MCF 10A (cell line): ENCODE measurements around the gene IPO9. TPM values are rescaled to one million over a fixed set of nuclear protein-coding genes. Genes with fewer than 3 reads are reported as not detected.
"Not testable (repeated sequence)": the region's sequence is repeated elsewhere in the genome, so short reads cannot be mapped to it uniquely, and the experiment has no call there.

Experiments
- BruUV-seq: library from RNA; stranded (reverse); fragments of 400-500 nt; replicated peaks from 2 replicates; lab custom pipeline; 2021; lab: Mats Ljungman, UMichigan
- CTCF ChIA-PET: fragments of 300-600 bp; sonication (Branson Sonifier 250); formaldehyde crosslinking; extraction: SDS; loops from one replicate; lab custom pipeline; 2021; ENCODE audit warnings: antibody characterized with exemption, inconsistent platforms; lab: Yijun Ruan, JAX
- POLR2A ChIA-PET: fragments of 300-600, 350-650 bp; sonication (Branson Sonifier 250); formaldehyde crosslinking; extraction: SDS; loops from one replicate; lab custom pipeline; 2020; ENCODE audit warnings: antibody characterized with exemption, inconsistent platforms; lab: Yijun Ruan, JAX
- DNase-seq: peaks from one replicate; pipeline ENCODE4 v3.0.0-alpha.2; 2018; ENCODE audit not compliant: unreplicated experiment
- H3K27ac Mint-ChIP-seq: one replicate; pipeline ENCODE4 v1.8.0; 2022; ENCODE audit warnings: mild to moderate bottlenecking, low read depth, mixed read lengths; ENCODE audit not compliant: unreplicated experiment
- H3K27me3 Mint-ChIP-seq: one replicate; pipeline ENCODE4 v1.8.0; 2022; ENCODE audit warnings: mixed read lengths; ENCODE audit not compliant: insufficient read depth, unreplicated experiment
- H3K36me3 Mint-ChIP-seq: one replicate; pipeline ENCODE4 v1.8.0; 2022; ENCODE audit warnings: mild to moderate bottlenecking, moderate library complexity, mixed read lengths; ENCODE audit not compliant: insufficient read depth, unreplicated experiment
- H3K4me1 Mint-ChIP-seq: one replicate; pipeline ENCODE4 v1.8.0; 2022; ENCODE audit warnings: mixed read lengths; ENCODE audit not compliant: insufficient read depth, unreplicated experiment
- H3K4me3 Mint-ChIP-seq: one replicate; pipeline ENCODE4 v1.8.0; 2022; ENCODE audit warnings: mild to moderate bottlenecking, moderate library complexity, mixed read lengths; ENCODE audit not compliant: unreplicated experiment
- H3K9me3 Mint-ChIP-seq: one replicate; pipeline ENCODE4 v1.8.0; 2022; ENCODE audit warnings: mixed read lengths; ENCODE audit not compliant: unreplicated experiment
- intact Hi-C: fragments of 100-400 bp; cut with micrococcal nuclease; formaldehyde crosslinking; loops from 2 replicates; pipeline ENCODE4 v1.14.1; 2022
- total RNA-seq: library from RNA; stranded (reverse); gene quantifications from 2 replicates; pipeline ENCODE4 v1.2.3, GENCODE V29; 2022
- TF ChIP-seq, protein P1 (sequence below): fragments of 200-600 bp; IDR thresholded peaks from one replicate; pipeline ENCODE4 v1.8.0; 2022; ENCODE audit warnings: antibody characterized with exemption, mild to moderate bottlenecking; ENCODE audit not compliant: unreplicated experiment

IPO9 gene
- total RNA-seq, 1 experiment from 2014 or later = 117 TPM

DNA sequence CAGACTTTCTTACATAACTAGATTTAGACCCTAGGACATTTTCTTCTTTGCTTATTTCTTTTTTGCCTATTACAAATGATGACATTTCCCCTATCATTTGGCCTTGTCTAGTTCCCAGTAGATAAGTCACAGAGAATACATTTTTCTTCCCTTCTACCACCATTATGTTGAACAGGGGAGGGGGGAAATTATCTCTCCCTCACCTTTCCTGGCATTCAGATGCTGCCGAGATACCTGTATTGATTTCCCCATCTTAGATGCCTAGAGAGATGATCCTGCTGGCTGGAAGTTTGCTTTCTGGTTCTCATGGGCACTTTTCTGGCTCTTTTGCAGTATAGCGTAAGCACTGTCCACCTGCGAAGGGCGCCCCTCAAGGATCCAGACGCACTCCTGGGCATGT is 5.7 kb downstream of the IPO9 start:
- intact Hi-C loops = no loop called here
- no TSS peak for BruUV-seq
- ChIA-PET POLR2A (interaction anchor here (0.5 to 1.2 kb wide), 4 partner anchors 9 to 894 kb away, joined by 3 to 4 read pairs (median 3); no protein-coding TSS in a partner anchor), CTCF (interaction anchor here (0.7 kb wide), 1 partner anchor 12 kb away, joined by 3 read pairs; no protein-coding TSS in a partner anchor)
- peak overlapping the region; percentile 36 for H3K27ac Mint-ChIP-seq
- peaks cover 53% of the 10 kb centered on the region for H3K4me1 Mint-ChIP-seq
- no peak overlapping the region for H3K4me3 Mint-ChIP-seq
- TF ChIP-seq, protein P1, sequence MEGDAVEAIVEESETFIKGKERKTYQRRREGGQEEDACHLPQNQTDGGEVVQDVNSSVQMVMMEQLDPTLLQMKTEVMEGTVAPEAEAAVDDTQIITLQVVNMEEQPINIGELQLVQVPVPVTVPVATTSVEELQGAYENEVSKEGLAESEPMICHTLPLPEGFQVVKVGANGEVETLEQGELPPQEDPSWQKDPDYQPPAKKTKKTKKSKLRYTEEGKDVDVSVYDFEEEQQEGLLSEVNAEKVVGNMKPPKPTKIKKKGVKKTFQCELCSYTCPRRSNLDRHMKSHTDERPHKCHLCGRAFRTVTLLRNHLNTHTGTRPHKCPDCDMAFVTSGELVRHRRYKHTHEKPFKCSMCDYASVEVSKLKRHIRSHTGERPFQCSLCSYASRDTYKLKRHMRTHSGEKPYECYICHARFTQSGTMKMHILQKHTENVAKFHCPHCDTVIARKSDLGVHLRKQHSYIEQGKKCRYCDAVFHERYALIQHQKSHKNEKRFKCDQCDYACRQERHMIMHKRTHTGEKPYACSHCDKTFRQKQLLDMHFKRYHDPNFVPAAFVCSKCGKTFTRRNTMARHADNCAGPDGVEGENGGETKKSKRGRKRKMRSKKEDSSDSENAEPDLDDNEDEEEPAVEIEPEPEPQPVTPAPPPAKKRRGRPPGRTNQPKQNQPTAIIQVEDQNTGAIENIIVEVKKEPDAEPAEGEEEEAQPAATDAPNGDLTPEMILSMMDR = no peak
- no peaks in the 10 kb centered on the region for H3K27me3 Mint-ChIP-seq
- no peaks in the 10 kb centered on the region for H3K9me3 Mint-ChIP-seq
- no peak for DNase-seq
- peaks cover 37% of the 10 kb centered on the region for H3K36me3 Mint-ChIP-seq

DNA sequence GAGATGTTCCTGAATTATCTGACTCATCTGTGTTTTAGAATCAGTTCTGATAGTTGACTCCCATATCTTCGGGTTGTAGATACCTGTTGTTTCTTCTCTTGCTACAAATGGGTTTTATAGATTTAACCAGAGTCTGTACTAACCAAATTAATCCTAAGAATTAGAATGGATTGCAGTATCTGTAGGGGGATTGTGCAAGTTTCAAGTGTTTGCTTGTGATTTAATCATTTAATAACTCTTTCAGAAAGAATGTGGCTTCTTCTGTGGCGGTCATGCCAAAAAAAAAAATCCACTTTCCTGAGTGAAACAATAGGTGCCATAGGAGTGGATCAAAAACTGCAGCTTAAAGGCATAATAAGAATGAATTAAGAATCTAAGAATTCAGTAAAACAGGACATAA is 9.4 kb downstream of the IPO9 start:
- no peaks in the 10 kb centered on the region for H3K27me3 Mint-ChIP-seq
- intact Hi-C loops = no loop called here
- H3K36me3 Mint-ChIP-seq = peaks cover 55% of the 10 kb centered on the region
- no peak overlapping the region for H3K4me3 Mint-ChIP-seq
- TF ChIP-seq, protein P1 = no peak
- H3K9me3 Mint-ChIP-seq = no peaks in the 10 kb centered on the region
- CTCF ChIA-PET = interaction anchor here (0.5 to 8.7 kb wide), 7 partner anchors 11 to 135 kb away, joined by 4 to 96 read pairs (median 5); partner anchors contain the start of gene IPO9
- BruUV-seq = no TSS peak
- peaks cover 40% of the 10 kb centered on the region for H3K4me1 Mint-ChIP-seq
- POLR2A ChIA-PET = interaction anchor here (1.8 to 4.1 kb wide), 2 partner anchors 9 to 12 kb away, joined by 9 to 28 read pairs; partner anchors contain the start of gene IPO9
- H3K27ac Mint-ChIP-seq = no peak overlapping the region
- DNase-seq = no peak

DNA sequence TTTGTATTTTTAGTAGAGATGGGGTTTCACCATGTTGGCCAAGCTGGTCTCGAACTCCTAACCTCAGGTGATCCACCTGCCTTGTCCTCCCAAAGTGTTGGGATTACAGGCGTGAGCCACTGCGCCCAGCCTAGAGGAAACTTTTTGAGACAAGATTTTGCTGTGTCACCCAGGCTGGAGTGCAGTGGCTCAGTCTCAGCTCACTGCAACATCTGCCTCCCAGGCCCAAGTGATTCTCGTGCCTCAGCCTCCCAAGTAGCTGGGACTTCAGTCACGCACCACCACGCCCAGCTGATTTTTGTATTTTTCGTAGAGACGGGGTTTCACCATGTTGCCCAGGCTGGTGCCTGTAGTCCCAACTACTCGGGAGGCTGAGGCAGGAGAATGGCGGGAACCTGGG is 10.1 kb downstream of the IPO9 start:
- DNase-seq, H3K27me3 Mint-ChIP-seq, intact Hi-C loops, H3K9me3 Mint-ChIP-seq, H3K27ac Mint-ChIP-seq, H3K4me3 Mint-ChIP-seq, BruUV-seq: not testable (repeated sequence)
- H3K36me3 Mint-ChIP-seq = peaks cover 59% of the 10 kb centered on the region
- POLR2A ChIA-PET = interaction anchor here (1.8 to 4.1 kb wide), 2 partner anchors 9 to 11 kb away, joined by 9 to 28 read pairs; partner anchors contain the start of gene IPO9
- CTCF ChIA-PET = interaction anchor here (0.6 to 8.7 kb wide), 5 partner anchors 9 to 267 kb away, joined by 3 to 96 read pairs (median 4); partner anchors contain the start of gene IPO9
- H3K4me1 Mint-ChIP-seq = peaks cover 41% of the 10 kb centered on the region

DNA sequence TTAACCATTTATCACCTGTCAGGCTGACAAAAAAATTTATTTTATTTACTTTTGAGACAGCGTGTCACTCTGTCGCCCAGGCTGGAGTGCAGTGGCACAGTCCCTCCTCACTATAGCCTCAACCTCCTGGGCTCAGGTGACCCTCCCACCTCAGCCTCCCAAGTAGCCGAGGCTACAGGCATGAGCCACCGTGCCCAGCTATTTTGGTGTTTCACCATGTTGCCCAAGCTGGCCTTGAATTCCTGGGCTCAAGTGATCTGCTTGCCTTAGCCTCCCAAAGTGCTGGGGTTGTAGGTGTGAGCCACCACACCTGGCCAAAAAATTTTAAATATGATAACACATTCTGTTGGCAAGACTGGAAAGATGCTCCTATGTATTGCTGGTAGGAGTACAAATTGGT is 11.1 kb downstream of the IPO9 start:
- H3K4me1 Mint-ChIP-seq = peaks cover 32% of the 10 kb centered on the region
- POLR2A ChIA-PET = interaction anchor here (4.1 to 4.2 kb wide), 2 partner anchors 10 to 11 kb away, joined by 28 to 36 read pairs; partner anchors contain the start of gene IPO9
- CTCF ChIA-PET = interaction anchor here (0.6 to 8.7 kb wide), 3 partner anchors 12 to 291 kb away, joined by 4 to 96 read pairs (median 4); partner anchors contain the start of gene IPO9
- no peaks in the 10 kb centered on the region for H3K9me3 Mint-ChIP-seq
- H3K36me3 Mint-ChIP-seq = peaks cover 61% of the 10 kb centered on the region
- intact Hi-C loops = no loop called here
- no peak overlapping the region for H3K4me3 Mint-ChIP-seq
- DNase-seq = no peak
- BruUV-seq = no TSS peak
- H3K27me3 Mint-ChIP-seq = no peaks in the 10 kb centered on the region
- TF ChIP-seq, protein P1 = no peak
- H3K27ac Mint-ChIP-seq = no peak overlapping the region
